ENCODE measurements around the gene PTPRN2.

The PTPRN2 gene

DNA sequence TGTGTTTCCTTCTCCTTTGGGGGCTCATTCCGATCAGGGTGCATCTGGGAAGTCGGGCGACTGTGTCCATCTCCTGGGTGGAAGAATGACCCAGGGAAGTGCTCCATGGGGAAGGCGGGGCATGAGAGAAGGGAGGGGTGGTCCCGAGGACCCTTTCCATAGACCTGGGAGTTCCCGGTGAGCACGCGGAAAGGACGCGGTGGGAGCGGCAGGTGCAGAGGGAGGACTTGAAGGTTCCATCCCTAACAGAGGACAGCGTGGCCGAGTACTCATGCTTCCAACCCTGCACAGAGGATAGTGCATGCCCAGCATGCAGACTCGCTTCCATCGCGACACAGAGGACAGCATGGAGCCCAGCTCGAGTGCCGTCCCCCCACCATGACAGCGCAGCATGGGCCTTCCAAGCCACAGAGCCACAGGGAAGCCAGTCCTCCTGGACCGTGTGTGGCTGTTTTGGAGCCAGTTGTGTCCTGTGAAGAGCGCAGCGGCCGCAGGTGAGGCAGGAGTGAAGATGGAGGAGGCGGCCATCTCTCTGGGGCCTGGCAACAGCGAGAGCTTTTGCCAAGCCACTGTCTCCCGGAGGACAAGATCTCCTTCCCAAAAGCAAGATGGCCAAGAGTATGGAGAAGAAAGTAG lies 969.4 kb downstream of the PTPRN2 start:
- no peak for DNase-seq (ENCODE audit: low read depth)
- H3K4me3 ChIP-seq (ENCODE audit: low read depth, low read length): no peak overlapping the region
- TF ChIP-seq, protein P1, sequence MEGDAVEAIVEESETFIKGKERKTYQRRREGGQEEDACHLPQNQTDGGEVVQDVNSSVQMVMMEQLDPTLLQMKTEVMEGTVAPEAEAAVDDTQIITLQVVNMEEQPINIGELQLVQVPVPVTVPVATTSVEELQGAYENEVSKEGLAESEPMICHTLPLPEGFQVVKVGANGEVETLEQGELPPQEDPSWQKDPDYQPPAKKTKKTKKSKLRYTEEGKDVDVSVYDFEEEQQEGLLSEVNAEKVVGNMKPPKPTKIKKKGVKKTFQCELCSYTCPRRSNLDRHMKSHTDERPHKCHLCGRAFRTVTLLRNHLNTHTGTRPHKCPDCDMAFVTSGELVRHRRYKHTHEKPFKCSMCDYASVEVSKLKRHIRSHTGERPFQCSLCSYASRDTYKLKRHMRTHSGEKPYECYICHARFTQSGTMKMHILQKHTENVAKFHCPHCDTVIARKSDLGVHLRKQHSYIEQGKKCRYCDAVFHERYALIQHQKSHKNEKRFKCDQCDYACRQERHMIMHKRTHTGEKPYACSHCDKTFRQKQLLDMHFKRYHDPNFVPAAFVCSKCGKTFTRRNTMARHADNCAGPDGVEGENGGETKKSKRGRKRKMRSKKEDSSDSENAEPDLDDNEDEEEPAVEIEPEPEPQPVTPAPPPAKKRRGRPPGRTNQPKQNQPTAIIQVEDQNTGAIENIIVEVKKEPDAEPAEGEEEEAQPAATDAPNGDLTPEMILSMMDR (conservative IDR thresholded peaks at IDR 0.05; ENCODE audit: low read depth, low read length): no peak

DNA sequence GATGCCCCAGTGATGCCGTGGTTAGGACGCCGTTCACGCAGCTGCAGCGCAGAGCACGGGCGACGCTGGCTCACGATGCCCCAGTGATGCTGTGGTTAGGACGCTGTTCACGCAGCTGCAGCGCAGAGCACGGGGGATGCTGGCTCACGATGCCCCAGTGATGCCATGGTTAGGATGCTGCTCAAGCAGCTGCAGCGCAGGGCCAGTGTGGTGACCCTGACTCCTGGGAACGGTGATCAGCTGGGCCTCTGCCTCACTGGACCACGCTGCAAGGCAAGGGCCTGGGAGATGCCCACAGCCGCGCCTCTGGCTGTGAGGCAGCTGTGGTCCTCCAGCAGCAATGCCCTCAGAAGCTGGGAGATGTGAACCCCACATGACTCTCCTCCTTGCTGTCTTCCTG lies 970.2 kb downstream of the PTPRN2 start:
- H3K4me3 ChIP-seq (ENCODE audit: low read depth, low read length): no peak overlapping the region

DNA sequence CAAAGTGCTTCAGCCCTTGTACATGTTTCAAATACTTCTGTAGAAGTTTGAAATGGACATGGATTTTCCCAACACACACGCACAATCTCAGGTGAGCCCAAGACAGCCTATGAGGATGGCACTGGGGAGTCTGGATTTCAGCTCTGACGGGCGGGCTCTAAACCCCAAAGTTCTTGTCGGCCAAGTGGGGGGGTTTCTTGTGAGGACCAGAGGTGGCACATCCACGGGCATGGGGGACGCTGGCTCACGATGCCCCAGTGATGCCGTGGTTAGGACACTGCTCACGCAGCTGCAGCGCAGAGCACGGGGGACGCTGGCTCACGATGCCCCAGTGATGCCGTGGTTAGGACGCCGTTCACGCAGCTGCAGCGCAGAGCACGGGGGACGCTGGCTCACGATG lies 970.7 kb downstream of the PTPRN2 start:
- H3K4me3 ChIP-seq (ENCODE audit: low read depth, low read length): no peak overlapping the region
- no peak for DNase-seq (ENCODE audit: low read depth)
- TF ChIP-seq, protein P1 (conservative IDR thresholded peaks at IDR 0.05; ENCODE audit: low read depth, low read length): no peak

More for the DNA sequence above, 970.2 kb downstream of the PTPRN2 start:
- no peak for DNase-seq (ENCODE audit: low read depth)
- TF ChIP-seq, protein P1 (conservative IDR thresholded peaks at IDR 0.05; ENCODE audit: low read depth, low read length): no peak

DNA sequence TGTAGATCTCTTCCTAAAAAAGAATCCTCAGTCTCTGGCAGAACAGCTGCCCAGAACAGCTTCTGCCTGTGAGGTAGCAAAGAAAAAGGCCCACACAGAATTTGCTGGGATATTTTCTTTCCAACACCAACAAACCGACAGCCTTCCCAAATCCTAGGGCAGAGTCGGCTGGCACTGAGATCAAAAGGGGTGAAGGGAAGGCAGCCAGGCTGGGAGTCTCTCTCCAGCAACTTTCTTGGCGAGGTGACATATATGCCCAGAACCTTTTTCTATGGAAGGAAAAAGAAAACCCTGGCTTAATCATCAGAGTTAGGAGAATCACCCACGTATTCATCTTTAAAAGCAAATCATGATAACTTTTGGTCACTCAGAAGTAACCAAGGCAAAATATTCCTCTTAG lies 971.2 kb downstream of the PTPRN2 start:
- DNase-seq (ENCODE audit: low read depth): no peak
- TF ChIP-seq, protein P1 (conservative IDR thresholded peaks at IDR 0.05; ENCODE audit: low read depth, low read length): no peak
- H3K4me3 ChIP-seq (ENCODE audit: low read depth, low read length): no peak overlapping the region

DNA sequence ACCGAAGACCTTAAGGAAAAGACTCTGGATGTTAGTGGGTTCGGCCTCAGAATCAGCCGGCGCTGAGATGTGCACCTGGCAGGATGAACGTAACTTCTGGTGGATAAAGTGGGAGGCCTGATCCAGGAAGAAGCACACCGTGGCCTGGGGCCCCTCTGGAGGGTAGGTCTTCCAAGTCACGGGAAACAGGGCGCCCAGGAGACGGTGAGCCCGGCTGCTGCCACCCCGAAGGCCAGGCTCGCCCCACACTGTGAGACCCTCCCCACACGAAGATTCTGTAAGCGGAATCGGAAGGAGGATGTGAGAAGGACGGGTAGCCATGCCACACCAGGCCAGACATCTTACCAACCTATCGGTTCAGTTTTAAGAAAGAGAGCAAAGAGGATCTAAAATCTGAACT lies 971.8 kb downstream of the PTPRN2 start:
- TF ChIP-seq, protein P1 (conservative IDR thresholded peaks at IDR 0.05; ENCODE audit: low read depth, low read length): no peak
- DNase-seq (ENCODE audit: low read depth): no peak
- H3K4me3 ChIP-seq (ENCODE audit: low read depth, low read length): no peak overlapping the region

DNA sequence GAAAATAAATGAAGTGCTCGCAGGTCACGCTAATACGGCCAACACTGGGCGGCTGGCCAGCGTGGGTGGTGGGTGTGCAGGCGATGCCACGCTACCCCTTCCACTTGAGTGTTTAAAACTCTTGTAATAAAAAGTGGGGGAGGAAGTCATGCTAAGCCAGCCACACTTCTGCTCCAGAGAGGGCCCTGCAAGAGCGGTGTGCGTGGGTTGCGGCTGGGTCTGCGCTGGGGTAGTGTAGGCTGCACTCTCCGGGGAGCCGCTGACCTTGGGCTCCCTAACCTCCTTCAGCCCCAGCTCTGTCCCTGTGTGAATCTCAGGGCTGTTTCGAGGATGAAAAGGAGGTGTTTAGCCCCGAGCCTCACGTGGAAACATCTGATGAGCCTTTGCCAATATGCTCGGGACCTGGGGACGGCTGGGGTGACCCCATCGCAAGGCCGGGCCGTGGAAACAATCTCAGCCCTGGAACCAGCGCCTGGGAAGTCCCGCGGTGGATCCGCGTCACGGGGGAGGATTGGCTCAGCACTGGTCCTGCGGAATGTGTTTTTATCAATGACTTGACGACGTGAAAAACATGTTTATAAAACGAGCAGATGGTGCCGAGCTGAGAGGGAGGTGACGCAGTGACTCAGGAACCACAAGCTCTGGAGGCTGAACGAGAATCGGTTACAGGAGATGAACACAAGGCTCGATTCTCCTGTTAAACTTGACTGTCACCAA lies 972.4 kb downstream of the PTPRN2 start:
- H3K4me3 ChIP-seq (ENCODE audit: low read depth, low read length): no peak overlapping the region
- TF ChIP-seq, protein P1 (conservative IDR thresholded peaks at IDR 0.05; ENCODE audit: low read depth, low read length): no peak
- DNase-seq (ENCODE audit: low read depth): no peak

Measured in choroid plexus epithelial cell (primary cell).